ENCODE results near the gene SEC31A.
A peak's percentile ranks its signal among the peaks of the same experiment; 100 is the strongest.
"Not testable (repeated sequence)": the region's sequence is repeated elsewhere in the genome, so short reads cannot be mapped to it uniquely, and the experiment has no call there.

Gene SEC31A

DNA sequence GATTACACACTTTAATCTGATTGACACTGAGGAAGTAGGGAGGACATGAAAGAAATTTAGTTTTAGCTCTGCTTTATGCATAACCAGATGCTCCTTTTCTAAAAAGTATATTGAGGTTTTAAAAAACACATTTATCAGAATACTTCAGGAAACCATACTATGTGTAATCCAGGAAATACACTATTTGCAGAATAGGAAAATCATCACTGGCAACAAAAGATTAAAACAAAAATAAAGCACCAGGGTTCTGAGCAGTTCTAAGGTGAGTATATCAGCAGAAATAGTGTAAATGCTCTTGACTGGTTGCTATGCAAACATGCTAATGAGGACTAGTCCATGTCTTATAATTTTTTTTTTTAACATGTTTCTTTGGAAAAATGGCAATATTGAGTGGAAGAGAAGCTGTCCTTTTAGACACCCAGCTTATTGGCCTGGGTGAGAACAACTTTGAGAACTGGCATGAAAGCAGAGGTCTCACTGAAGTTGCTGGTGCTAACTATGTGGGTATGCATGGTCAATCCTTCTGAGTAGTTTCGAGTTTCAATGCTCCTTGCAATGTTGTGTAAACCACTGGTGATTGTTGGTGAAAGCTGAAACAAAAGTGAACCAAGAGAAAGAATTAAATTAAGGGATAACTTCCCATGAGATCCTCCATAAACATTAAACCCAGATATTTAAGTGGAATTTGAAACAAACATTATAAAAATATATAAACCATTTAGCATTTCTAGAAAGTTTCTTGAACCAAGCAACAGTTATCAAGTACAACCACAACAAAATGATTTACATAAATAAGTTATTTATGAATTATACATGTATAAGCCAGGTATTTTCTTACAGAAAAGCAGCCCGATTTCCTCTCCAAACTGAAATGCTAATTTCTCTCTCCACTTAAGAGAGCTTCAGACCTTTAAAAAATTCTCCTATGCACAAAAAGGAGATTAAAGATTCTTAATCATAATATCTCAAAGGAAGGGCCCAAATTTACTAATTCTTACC is 72.0 kb downstream of the SEC31A start:
- H3K27me3 ChIP-seq (ENCODE audit: control insufficient read depth, insufficient read depth, low read length) = no peaks in the 10 kb centered on the region
- H3K9me3 ChIP-seq (ENCODE audit: control insufficient read depth, low read length) = no peaks in the 10 kb centered on the region
- no peak overlapping the region for H3K9ac ChIP-seq (ENCODE audit: low read length)
- peaks cover 15% of the 10 kb centered on the region for H3K36me3 ChIP-seq (ENCODE audit: control insufficient read depth, insufficient read depth, low read length)
- H3K4me1 ChIP-seq (ENCODE audit: control insufficient read depth, insufficient read depth, low read length) = no peaks in the 10 kb centered on the region
- no peak overlapping the region for H3K4me3 ChIP-seq (ENCODE audit: low read length)

DNA sequence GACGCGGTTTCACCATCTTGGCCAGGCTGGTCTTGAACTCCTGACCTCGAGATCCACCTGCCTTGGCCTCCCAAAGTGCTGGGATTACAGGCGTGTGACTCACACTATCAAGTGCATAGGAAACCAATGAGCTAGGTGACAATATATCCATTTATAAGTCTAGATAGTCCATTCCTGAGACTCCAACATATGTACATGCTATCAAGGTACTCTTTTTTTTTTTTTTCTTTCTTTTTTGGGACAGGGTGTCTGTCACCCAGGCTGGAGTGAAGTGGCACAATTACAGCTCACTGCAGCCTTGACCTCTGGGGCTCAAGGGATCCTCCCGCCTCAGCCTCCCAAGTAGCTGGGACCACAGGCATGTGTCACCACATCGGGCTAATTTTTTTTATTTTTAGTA is 74.1 kb downstream of the SEC31A start:
- not testable (repeated sequence) for H3K36me3 ChIP-seq (ENCODE audit: control insufficient read depth, insufficient read depth, low read length)

DNA sequence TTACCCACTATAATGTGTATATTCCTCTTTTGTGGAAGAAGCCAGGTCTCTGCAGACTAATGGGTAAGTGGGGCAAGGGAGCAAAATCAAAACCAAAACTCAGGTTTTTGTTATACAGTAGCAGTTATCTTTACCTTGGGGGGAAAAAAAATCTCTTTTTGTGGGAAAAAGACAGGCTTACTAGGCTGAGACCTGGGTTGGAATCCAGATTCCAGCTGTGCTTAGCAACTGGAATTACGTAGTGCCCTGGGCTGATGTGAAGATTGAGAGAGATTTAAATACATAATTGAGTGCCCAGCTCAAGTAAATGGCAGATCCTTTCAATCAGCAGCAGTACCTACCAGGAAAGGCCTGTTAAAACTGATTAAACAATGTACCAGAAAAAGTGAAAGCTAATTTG is 76.9 kb downstream of the SEC31A start:
- H3K36me3 ChIP-seq (ENCODE audit: control insufficient read depth, insufficient read depth, low read length) = no peaks in the 10 kb centered on the region
- H3K9me3 ChIP-seq (ENCODE audit: control insufficient read depth, low read length) = no peaks in the 10 kb centered on the region
- H3K4me1 ChIP-seq (ENCODE audit: control insufficient read depth, insufficient read depth, low read length) = no peaks in the 10 kb centered on the region
- no peak overlapping the region for H3K9ac ChIP-seq (ENCODE audit: low read length)
- H3K27me3 ChIP-seq (ENCODE audit: control insufficient read depth, insufficient read depth, low read length) = no peaks in the 10 kb centered on the region
- H3K4me3 ChIP-seq (ENCODE audit: low read length) = no peak overlapping the region

More for the DNA sequence above, 74.1 kb downstream of the SEC31A start:
- not testable (repeated sequence) for H3K9ac ChIP-seq (ENCODE audit: low read length); H3K27me3 ChIP-seq (ENCODE audit: control insufficient read depth, insufficient read depth, low read length); H3K9me3 ChIP-seq (ENCODE audit: control insufficient read depth, low read length); H3K4me3 ChIP-seq (ENCODE audit: low read length); H3K4me1 ChIP-seq (ENCODE audit: control insufficient read depth, insufficient read depth, low read length)

- Histone ChIP-seq H3K4me1 (ENCODE audit: control insufficient read depth, insufficient read depth, low read length) (no peaks in the 10 kb centered on the region), H3K9me3 (ENCODE audit: control insufficient read depth, low read length) (no peaks in the 10 kb centered on the region), H3K36me3 (ENCODE audit: control insufficient read depth, insufficient read depth, low read length) (no peaks in the 10 kb centered on the region), H3K9ac (ENCODE audit: low read length) (no peak overlapping the region), H3K27me3 (ENCODE audit: control insufficient read depth, insufficient read depth, low read length) (no peaks in the 10 kb centered on the region), H3K4me3 (ENCODE audit: low read length) (no peak overlapping the region)
These were observed 79.1 kb downstream of the SEC31A start for GRCh38 chr4:82811838-82812341.

DNA sequence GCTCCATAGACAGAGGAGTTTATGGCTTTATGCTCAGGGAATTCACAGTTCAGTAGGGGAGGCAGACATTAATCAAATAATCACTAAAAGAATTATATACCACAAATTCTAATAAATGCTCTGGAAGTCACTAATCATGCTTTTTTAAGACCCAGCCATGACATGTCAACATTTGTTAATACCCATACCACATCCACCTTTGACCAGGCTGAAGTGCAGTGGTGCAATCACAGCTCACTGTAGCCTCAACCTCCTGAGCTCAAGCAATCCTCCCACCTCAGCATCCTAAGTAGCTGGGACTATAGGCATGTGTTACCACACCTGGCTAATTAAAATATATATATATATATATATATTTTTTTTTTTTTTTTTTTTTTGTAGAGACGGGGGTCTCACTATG is 79.6 kb downstream of the SEC31A start:
- no peaks in the 10 kb centered on the region for H3K27me3 ChIP-seq (ENCODE audit: control insufficient read depth, insufficient read depth, low read length)
- no peak overlapping the region for H3K9ac ChIP-seq (ENCODE audit: low read length)
- H3K9me3 ChIP-seq (ENCODE audit: control insufficient read depth, low read length) = no peaks in the 10 kb centered on the region
- no peak overlapping the region for H3K4me3 ChIP-seq (ENCODE audit: low read length)
- H3K36me3 ChIP-seq (ENCODE audit: control insufficient read depth, insufficient read depth, low read length) = no peaks in the 10 kb centered on the region
- H3K4me1 ChIP-seq (ENCODE audit: control insufficient read depth, insufficient read depth, low read length) = no peaks in the 10 kb centered on the region

- no peaks in the 10 kb centered on the region for H3K9me3 ChIP-seq (ENCODE audit: control insufficient read depth, low read length)
These were observed 80.8 kb downstream of the SEC31A start for GRCh38 chr4:82810176-82810575.

GRCh38 chr4:82809619-82810018 is 81.3 kb downstream of the SEC31A start:
- Histone ChIP-seq H3K4me1 (ENCODE audit: control insufficient read depth, insufficient read depth, low read length) (no peaks in the 10 kb centered on the region), H3K4me3 (ENCODE audit: low read length) (no peak overlapping the region), H3K36me3 (ENCODE audit: control insufficient read depth, insufficient read depth, low read length) (no peaks in the 10 kb centered on the region), H3K9ac (ENCODE audit: low read length) (no peak overlapping the region), H3K9me3 (ENCODE audit: control insufficient read depth, low read length) (no peaks in the 10 kb centered on the region), H3K27me3 (ENCODE audit: control insufficient read depth, insufficient read depth, low read length) (no peaks in the 10 kb centered on the region)

More at GRCh38 chr4:82810176-82810575, 80.8 kb downstream of the SEC31A start:
- Histone ChIP-seq H3K9ac (ENCODE audit: low read length) (no peak overlapping the region), H3K4me1 (ENCODE audit: control insufficient read depth, insufficient read depth, low read length) (no peaks in the 10 kb centered on the region), H3K36me3 (ENCODE audit: control insufficient read depth, insufficient read depth, low read length) (no peaks in the 10 kb centered on the region), H3K4me3 (ENCODE audit: low read length) (no peak overlapping the region), H3K27me3 (ENCODE audit: control insufficient read depth, insufficient read depth, low read length) (no peaks in the 10 kb centered on the region)

- peaks cover 17% of the 10 kb centered on the region for H3K27me3 ChIP-seq (ENCODE audit: control insufficient read depth, insufficient read depth, low read length)
- no peak overlapping the region for H3K9ac ChIP-seq (ENCODE audit: low read length)
- no peaks in the 10 kb centered on the region for H3K9me3 ChIP-seq (ENCODE audit: control insufficient read depth, low read length)
- H3K36me3 ChIP-seq (ENCODE audit: control insufficient read depth, insufficient read depth, low read length) = no peaks in the 10 kb centered on the region
- H3K4me1 ChIP-seq (ENCODE audit: control insufficient read depth, insufficient read depth, low read length) = peaks cover 10% of the 10 kb centered on the region
- no peak overlapping the region for H3K4me3 ChIP-seq (ENCODE audit: low read length)
These were observed 87.2 kb downstream of the SEC31A start for GRCh38 chr4:82803746-82804145.

DNA sequence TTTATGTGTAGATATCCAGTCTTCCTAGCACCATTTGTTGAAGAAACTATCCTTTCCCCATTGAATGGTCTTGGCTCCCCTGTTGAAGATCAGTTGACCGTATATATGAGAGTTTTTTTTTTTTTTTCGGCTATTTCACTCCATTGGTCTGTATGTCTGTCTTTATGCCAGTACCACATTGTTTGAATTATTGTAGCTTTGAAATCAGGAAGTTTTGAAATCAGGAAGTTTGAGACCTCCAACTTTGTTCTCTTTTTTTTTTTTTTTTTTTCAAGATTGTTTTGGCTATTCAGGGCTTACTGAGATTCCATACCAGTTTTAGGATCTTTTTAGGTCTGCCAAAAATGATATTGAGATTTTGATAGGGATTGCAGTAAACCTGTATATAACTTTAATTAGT is 88.0 kb downstream of the SEC31A start:
- Histone ChIP-seq H3K36me3 (ENCODE audit: control insufficient read depth, insufficient read depth, low read length) (no peaks in the 10 kb centered on the region), H3K27me3 (ENCODE audit: control insufficient read depth, insufficient read depth, low read length) (peaks cover 18% of the 10 kb centered on the region), H3K4me3 (ENCODE audit: low read length) (no peak overlapping the region)

DNA sequence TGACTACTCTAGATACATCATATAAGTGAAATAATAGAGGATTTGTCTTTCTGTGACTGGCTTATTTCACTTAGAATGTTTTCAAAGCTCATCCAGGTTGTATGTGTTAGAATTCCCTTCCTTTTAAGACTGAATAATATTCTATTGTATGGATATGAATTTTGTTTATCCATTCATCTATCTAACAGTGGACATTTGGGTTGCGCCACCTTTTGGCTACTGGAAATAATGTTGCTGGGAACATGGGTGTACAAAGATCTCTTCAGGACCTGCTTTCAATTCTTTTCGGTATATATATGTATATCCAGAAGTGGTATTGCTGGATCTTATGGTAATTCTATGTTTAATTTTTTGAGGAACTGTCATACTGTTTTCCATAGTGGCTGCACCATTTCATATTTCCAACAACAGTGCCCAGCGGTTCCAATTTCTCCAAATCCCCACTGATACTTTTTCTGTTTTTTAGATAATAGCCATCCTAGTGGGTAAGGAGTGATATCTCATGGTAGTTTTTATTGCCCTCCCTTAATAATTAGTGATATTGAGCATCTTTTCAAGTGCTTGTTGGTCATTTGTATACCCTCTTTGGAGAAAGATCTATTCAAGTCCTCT is 88.9 kb downstream of the SEC31A start:
- Histone ChIP-seq H3K9me3 (ENCODE audit: control insufficient read depth, low read length) (no peaks in the 10 kb centered on the region), H3K27me3 (ENCODE audit: control insufficient read depth, insufficient read depth, low read length) (peaks cover 26% of the 10 kb centered on the region), H3K36me3 (ENCODE audit: control insufficient read depth, insufficient read depth, low read length) (no peaks in the 10 kb centered on the region), H3K4me1 (ENCODE audit: control insufficient read depth, insufficient read depth, low read length) (peaks cover 17% of the 10 kb centered on the region), H3K9ac (ENCODE audit: low read length) (no peak overlapping the region), H3K4me3 (ENCODE audit: low read length) (no peak overlapping the region)

More for the DNA sequence above, 88.0 kb downstream of the SEC31A start:
- Histone ChIP-seq H3K9ac (ENCODE audit: low read length) (no peak overlapping the region), H3K9me3 (ENCODE audit: control insufficient read depth, low read length) (no peaks in the 10 kb centered on the region), H3K4me1 (ENCODE audit: control insufficient read depth, insufficient read depth, low read length) (peaks cover 10% of the 10 kb centered on the region)

DNA sequence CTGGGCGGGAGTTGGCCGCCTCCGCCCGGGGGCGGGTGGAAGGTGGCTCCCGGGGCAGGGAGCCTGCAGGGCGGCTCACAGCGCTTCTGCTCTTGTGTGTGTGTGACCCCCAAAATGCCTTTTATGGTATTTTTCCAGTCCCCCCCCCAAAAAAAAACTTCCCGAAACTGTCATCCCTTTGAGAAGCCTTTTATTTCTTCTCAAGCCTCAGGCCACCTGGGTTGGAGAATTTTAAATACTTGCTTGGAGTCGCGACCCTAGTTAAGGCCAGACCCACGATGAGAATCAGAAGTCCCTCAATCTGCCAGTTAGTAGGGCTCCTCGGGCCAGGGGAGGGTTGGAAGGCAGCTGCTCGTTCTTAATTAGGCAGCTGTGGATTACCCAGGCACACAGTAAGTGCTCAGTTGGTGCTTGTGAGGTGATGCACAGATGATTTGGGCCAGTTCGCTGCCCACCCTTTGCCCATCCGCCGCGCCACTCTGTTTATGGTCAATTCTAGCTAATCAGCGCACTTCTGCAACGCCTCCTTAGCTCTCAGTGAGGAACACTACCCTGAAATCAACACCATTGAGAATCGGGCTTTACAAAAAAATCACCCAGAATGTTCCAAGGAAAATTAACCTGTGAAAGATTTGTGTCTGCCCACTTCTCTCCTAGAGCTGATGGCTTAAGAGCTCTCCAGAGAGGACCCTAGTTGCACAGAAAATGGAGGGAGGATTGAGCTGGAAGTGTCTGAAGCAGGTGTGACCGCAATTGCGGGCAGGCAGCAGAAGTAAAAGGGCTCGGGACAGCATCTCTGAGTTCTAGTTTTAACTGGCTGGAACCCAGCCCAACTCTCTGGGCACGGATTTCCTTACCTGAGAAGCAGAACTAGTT is 91.7 kb downstream of the SEC31A start:
- peak overlapping the region; percentile 5 for H3K4me3 ChIP-seq (ENCODE audit: low read length)
- H3K36me3 ChIP-seq (ENCODE audit: control insufficient read depth, insufficient read depth, low read length) = no peaks in the 10 kb centered on the region
- no peaks in the 10 kb centered on the region for H3K9me3 ChIP-seq (ENCODE audit: control insufficient read depth, low read length)
- peaks cover 17% of the 10 kb centered on the region for H3K4me1 ChIP-seq (ENCODE audit: control insufficient read depth, insufficient read depth, low read length)
- peaks cover 29% of the 10 kb centered on the region for H3K27me3 ChIP-seq (ENCODE audit: control insufficient read depth, insufficient read depth, low read length)
- H3K9ac ChIP-seq (ENCODE audit: low read length) = peak overlapping the region; percentile 12

Data from mucosa of stomach (tissue), 1 donor.